Esophagus muscularis mucosa (tissue), 4 donors: ENCODE measurements around the gene TCF7L2. TPM values are rescaled to one million over a fixed set of nuclear protein-coding genes. Genes with fewer than 3 reads are reported as not detected.

Source experiments
- DNase-seq: peaks from one replicate; pipeline ENCODE4 v3.0.0-alpha.2; 2017; ENCODE audit errors: extremely low spot score
- H3K27ac ChIP-seq, 4 donors: fragments of 200-600 bp; sonication (generic); replicated peaks in 1 of 4; 1 replicate in 3 of 4; 2 replicates in 1 of 4; pipeline ENCODE4 v1.5.1; 2016 to 2019; ENCODE audit warnings: mild to moderate bottlenecking in 1 of 4
- H3K27me3 ChIP-seq, 4 donors: fragments of 200-600 bp; sonication (generic); one replicate each; pipeline versions ENCODE4 v1.5.1 to v1.6.0; 2016 to 2019
- H3K36me3 ChIP-seq, 4 donors: fragments of 200-600 bp; sonication (generic); one replicate each; pipeline ENCODE4 v1.5.1; 2016 to 2019
- H3K4me1 ChIP-seq, 4 donors: fragments of 200-600 bp; sonication (generic); one replicate each; pipeline ENCODE4 v1.5.1; 2016 to 2019
- H3K4me3 ChIP-seq, 4 donors: fragments of 200-600 bp; sonication (generic); 1 replicate in 2 of 4; 2 replicates in 2 of 4; pipeline ENCODE4 v1.5.1; 2016 to 2019; ENCODE audit warnings: mild to moderate bottlenecking in 4 of 4, moderate library complexity in 1 of 4
- H3K9me3 ChIP-seq, 4 donors: fragments of 200-600 bp; sonication (generic); 1 replicate in 3 of 4; 2 replicates in 1 of 4; pipeline ENCODE4 v1.5.1; 2016 to 2019
- CTCF ChIP-seq, 3 experiments: fragments of 200-600 bp in 2 of 3; fragments of 450-650 bp in 1 of 3; sonication (generic) in 2 of 3; IDR thresholded peaks; one replicate each; pipeline ENCODE4 v1.5.1; 2017 to 2019; ENCODE audit warnings: antibody characterized with exemption in 3 of 3, mild to moderate bottlenecking in 2 of 3, moderate library complexity in 1 of 3
- EP300 ChIP-seq: sonication (generic); formaldehyde crosslinking; IDR thresholded peaks from one replicate; pipeline ENCODE4 v1.6.1; 2017; ENCODE audit warnings: antibody characterized with exemption
- POLR2A ChIP-seq: fragments of 450-650 bp; IDR thresholded peaks from one replicate; pipeline ENCODE4 v1.6.1; 2017; ENCODE audit warnings: antibody characterized with exemption, moderate library complexity, mild to moderate bottlenecking, low read depth
- POLR2AphosphoS5 ChIP-seq, 2 donors: sonication (generic); formaldehyde crosslinking; IDR thresholded peaks; one replicate each; pipeline ENCODE4 v1.6.1; 2017; ENCODE audit warnings: antibody characterized with exemption in 2 of 2
- WGBS: methylation state at CpG from one replicate; pipeline ENCODE4 v1.1.5; 2018; 5-methylcytosine and 5-hydroxymethylcytosine counted together
- intact Hi-C: fragments of 100-400 bp; cut with DNase I; formaldehyde crosslinking; loops from one replicate; pipeline ENCODE4 v1.15.1; 2023
- total RNA-seq, 4 donors: library from RNA; depleted of rRNA; stranded (reverse); fragments of >200 nt; gene quantifications; one replicate each; pipeline versions ENCODE4 v1.1.0 to v1.2.1, GENCODE V29; 2016

TCF7L2 gene
- total RNA-seq, 4 donors from 2014 or later, result 7.8 to 24.1 (median 19.2) TPM

- H3K27me3 ChIP-seq, result no peaks in the 10 kb centered on the region
- H3K36me3 ChIP-seq, result no peaks in the 10 kb centered on the region
- H3K27ac ChIP-seq, result no peak overlapping the region
- intact Hi-C loops, result no loop called here
- WGBS, result 81% methylated on average over 7 of the region's 7 CpGs
- peaks cover 28 to 67% (median 55%) of the 10 kb centered on the region in 4 donors for H3K4me1 ChIP-seq
- H3K9me3 ChIP-seq, result no peaks in the 10 kb centered on the region
- DNase-seq, result no peak
- H3K4me3 ChIP-seq, result no peak overlapping the region
- TF ChIP-seq EP300 (no peak), POLR2A (no peak), CTCF (IDR thresholded peaks at IDR 0.05) (no peak), POLR2AphosphoS5 (IDR thresholded peaks at IDR 0.05) (no peak)
Observed at GRCh38 chr10:112988839-112989406, 38.9 kb downstream of the TCF7L2 start.

GRCh38 chr10:112989826-112990225 is 39.8 kb downstream of the TCF7L2 start:
- Histone ChIP-seq H3K4me1 (peaks cover 28 to 62% (median 47%) of the 10 kb centered on the region in 4 donors), H3K27me3 (no peaks in the 10 kb centered on the region), H3K9me3 (no peaks in the 10 kb centered on the region), H3K27ac (no peak overlapping the region), H3K36me3 (no peaks in the 10 kb centered on the region), H3K4me3 (no peak overlapping the region)
- DNase-seq, result no peak
- WGBS, result 86% methylated on average over 5 of the region's 5 CpGs
- intact Hi-C loops, result no loop called here
- TF ChIP-seq CTCF (IDR thresholded peaks at IDR 0.05), result no peak
- TF ChIP-seq POLR2AphosphoS5 (IDR thresholded peaks at IDR 0.05), result no peak
- TF ChIP-seq EP300, result no peak
- no peak for TF ChIP-seq POLR2A

- intact Hi-C loops, result no loop called here
- TF ChIP-seq CTCF (IDR thresholded peaks at IDR 0.05), result no peak
- no peak for TF ChIP-seq POLR2AphosphoS5 (IDR thresholded peaks at IDR 0.05)
- no peak for TF ChIP-seq POLR2A
- TF ChIP-seq EP300, result no peak
Observed at GRCh38 chr10:112990271-112990670, 40.2 kb downstream of the TCF7L2 start.

GRCh38 chr10:112991888-112992491 is 41.9 kb downstream of the TCF7L2 start:
- intact Hi-C loops, result no loop called here
- Histone ChIP-seq H3K27me3 (no peaks in the 10 kb centered on the region), H3K36me3 (no peaks in the 10 kb centered on the region), H3K27ac (peak overlapping the region in 1 of 4 donors; percentile 5), H3K4me3 (no peak overlapping the region), H3K9me3 (no peaks in the 10 kb centered on the region), H3K4me1 (peaks cover 15 to 50% (median 29%) of the 10 kb centered on the region in 4 donors)
- TF ChIP-seq POLR2A (no peak), POLR2AphosphoS5 (IDR thresholded peaks at IDR 0.05) (no peak), EP300 (no peak), CTCF (IDR thresholded peaks at IDR 0.05) (no peak)
- DNase-seq, result no peak
- 83% methylated on average over 12 of the region's 19 CpGs for WGBS

More at GRCh38 chr10:112990271-112990670, 40.2 kb downstream of the TCF7L2 start:
- Histone ChIP-seq H3K9me3 (no peaks in the 10 kb centered on the region), H3K27me3 (no peaks in the 10 kb centered on the region), H3K4me3 (no peak overlapping the region), H3K4me1 (peaks cover 30 to 62% (median 45%) of the 10 kb centered on the region in 4 donors), H3K27ac (no peak overlapping the region), H3K36me3 (no peaks in the 10 kb centered on the region)
- DNase-seq, result no peak
- WGBS, result 94% methylated on average over 8 of the region's 8 CpGs

- Histone ChIP-seq H3K4me1 (peaks cover 27 to 59% (median 36%) of the 10 kb centered on the region in 4 donors), H3K4me3 (no peak overlapping the region), H3K27me3 (no peaks in the 10 kb centered on the region), H3K9me3 (no peaks in the 10 kb centered on the region), H3K27ac (no peak overlapping the region), H3K36me3 (no peaks in the 10 kb centered on the region)
- intact Hi-C loops, result no loop called here
- WGBS, result 100% methylated on average over 2 of the region's 3 CpGs
- DNase-seq, result no peak
- TF ChIP-seq POLR2AphosphoS5 (IDR thresholded peaks at IDR 0.05), result no peak
- TF ChIP-seq POLR2A, result no peak
- no peak for TF ChIP-seq CTCF (IDR thresholded peaks at IDR 0.05)
- no peak for TF ChIP-seq EP300
Observed at GRCh38 chr10:112996462-112996861, 46.4 kb downstream of the TCF7L2 start.
